ENCODE measurements around the gene RPRD1B.

- no peak for TF ChIP-seq CTCF (IDR thresholded peaks at IDR 0.05; ENCODE audit: borderline replicate concordance, extremely low read depth, low read length, poor library complexity, severe bottlenecking)
- no peak for TF ChIP-seq EZH2 (IDR thresholded peaks at IDR 0.05; ENCODE audit: borderline replicate concordance, low read depth, low read length, severe bottlenecking)
Measured at GRCh38 chr20:38117635-38118034, 84.1 kb downstream of the RPRD1B start.

Measured in DND-41 (cell line).